Retinal pigment epithelial cell (primary cell): ENCODE measurements around the gene ZSCAN10.
"Not testable (repeated sequence)": the region's sequence is repeated elsewhere in the genome, so short reads cannot be mapped to it uniquely, and the experiment has no call there.

Experiments
- DNase-seq: peaks from one replicate; pipeline ENCODE4 v3.0.0-alpha.2; 2010; ENCODE audit warnings: low read depth
- H3K4me3 ChIP-seq: 2 replicates; pipeline ENCODE4 v1.5.1; 2011; ENCODE audit warnings: mild to moderate bottlenecking, low read length, control low read depth, moderate library complexity
- TF ChIP-seq, protein P1 (sequence below): conservative IDR thresholded peaks from 2 replicates; pipeline ENCODE4 v1.5.1; 2011; ENCODE audit warnings: low read depth, low read length, control low read depth, inconsistent platforms

Gene ZSCAN10

GRCh38 chr16:3057181-3058138 lies 41.6 kb downstream of the ZSCAN10 start:
- no peak overlapping the region for H3K4me3 ChIP-seq
- DNase-seq: no peak
- TF ChIP-seq, protein P1, sequence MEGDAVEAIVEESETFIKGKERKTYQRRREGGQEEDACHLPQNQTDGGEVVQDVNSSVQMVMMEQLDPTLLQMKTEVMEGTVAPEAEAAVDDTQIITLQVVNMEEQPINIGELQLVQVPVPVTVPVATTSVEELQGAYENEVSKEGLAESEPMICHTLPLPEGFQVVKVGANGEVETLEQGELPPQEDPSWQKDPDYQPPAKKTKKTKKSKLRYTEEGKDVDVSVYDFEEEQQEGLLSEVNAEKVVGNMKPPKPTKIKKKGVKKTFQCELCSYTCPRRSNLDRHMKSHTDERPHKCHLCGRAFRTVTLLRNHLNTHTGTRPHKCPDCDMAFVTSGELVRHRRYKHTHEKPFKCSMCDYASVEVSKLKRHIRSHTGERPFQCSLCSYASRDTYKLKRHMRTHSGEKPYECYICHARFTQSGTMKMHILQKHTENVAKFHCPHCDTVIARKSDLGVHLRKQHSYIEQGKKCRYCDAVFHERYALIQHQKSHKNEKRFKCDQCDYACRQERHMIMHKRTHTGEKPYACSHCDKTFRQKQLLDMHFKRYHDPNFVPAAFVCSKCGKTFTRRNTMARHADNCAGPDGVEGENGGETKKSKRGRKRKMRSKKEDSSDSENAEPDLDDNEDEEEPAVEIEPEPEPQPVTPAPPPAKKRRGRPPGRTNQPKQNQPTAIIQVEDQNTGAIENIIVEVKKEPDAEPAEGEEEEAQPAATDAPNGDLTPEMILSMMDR: no peak

DNA sequence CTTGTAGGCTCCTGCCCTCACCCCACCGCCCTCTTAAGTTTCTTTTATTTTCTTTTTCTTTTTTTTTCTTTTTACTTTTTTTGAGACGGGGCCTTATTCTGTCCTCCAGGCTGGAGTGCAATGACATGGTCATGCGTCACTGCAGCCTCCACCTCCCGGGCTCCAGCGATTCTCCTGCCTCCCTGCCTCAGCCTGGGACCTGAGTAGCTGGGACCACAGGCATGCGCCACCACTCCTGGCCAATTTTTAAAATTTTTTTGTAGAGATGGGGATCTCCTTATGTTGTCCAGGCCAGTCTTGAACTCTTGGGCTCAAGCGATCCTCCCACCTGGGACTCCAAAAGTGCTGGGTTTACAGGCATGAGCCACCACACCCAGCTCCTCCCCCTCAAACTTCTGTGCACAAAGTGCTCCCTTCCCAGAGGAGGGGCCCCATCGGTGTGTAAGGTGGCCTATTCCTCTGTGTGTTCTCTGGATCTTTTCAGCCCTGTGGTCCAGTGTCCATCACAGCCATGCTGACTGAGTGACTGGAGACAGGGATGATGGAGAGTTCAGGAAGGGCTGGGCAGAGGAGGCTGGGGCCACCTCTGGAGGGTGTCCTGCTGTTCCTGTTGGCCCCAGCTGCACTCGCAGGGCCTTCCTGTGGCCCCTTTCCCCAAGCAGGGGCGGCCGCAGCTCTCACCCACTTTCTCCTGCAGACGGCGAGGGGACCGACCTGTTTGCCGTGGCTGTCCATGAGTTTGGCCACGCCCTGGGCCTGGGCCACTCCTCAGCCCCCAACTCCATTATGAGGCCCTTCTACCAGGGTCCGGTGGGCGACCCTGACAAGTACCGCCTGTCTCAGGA lies 42.5 kb downstream of the ZSCAN10 start:
- H3K4me3 ChIP-seq: no peak overlapping the region
- TF ChIP-seq, protein P1: no peak
- no peak for DNase-seq

DNA sequence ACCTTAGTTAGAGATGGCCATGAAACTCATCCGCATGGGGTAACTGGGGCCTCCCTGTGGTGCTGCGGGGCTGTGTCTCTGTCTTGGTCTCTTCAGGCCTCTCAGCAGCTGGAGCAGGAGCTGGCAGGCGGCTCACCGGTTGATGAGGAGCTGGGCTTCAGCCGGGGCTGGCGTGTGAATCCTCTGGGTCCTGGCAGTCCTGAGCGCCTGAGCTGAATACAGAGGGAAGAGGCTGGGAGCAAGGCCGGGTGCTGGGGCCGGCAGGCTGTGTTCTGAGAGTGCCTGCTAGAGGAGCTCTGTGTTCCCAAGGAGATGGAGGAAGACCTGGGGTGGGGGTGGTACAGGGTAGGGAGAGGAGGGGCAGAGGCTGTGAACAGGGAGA lies 43.4 kb downstream of the ZSCAN10 start:
- DNase-seq: not testable (repeated sequence)

GRCh38 chr16:3054965-3055733 lies 43.9 kb downstream of the ZSCAN10 start:
- TF ChIP-seq, protein P1: no peak
- H3K4me3 ChIP-seq: no peak overlapping the region
- DNase-seq: no peak

More for the DNA sequence above, 43.4 kb downstream of the ZSCAN10 start:
- not testable (repeated sequence) for H3K4me3 ChIP-seq

- not testable (repeated sequence) for H3K4me3 ChIP-seq, DNase-seq
Measured at GRCh38 chr16:3053330-3053710, 45.8 kb downstream of the ZSCAN10 start.

- H3K4me3 ChIP-seq, DNase-seq: not testable (repeated sequence)
Measured at GRCh38 chr16:3052571-3053329, 46.3 kb downstream of the ZSCAN10 start.

DNA sequence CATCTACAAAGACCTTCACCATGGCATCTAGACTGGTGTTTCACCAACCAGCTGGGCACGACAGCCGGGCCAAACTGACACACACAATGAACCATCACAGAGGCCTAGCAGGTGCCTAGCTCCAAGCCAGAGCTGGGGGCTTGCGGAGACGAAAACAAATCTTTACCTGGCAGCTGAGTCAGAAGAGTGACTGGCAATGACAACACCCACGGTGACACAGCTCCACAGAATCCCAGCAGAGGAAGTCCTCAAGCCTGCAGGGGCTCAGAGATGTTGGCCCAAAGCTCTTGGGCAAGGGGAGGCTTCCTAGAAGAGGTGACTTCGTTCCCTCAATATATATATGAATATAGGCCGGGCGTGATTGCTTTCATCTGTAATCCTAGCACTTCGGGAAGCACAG lies 47.6 kb downstream of the ZSCAN10 start:
- DNase-seq: no peak

More for the DNA sequence above, 47.6 kb downstream of the ZSCAN10 start:
- TF ChIP-seq, protein P1: no peak
- H3K4me3 ChIP-seq: no peak overlapping the region
